NB4 (cell line): ENCODE results near the gene VPS8.

Experiments
- DNase-seq: peaks from one replicate; pipeline ENCODE4 v3.0.0; 2010; ENCODE audit warnings: low read depth
- H3K4me3 ChIP-seq: one replicate; pipeline ENCODE4 v1.5.1; 2011; ENCODE audit warnings: mild to moderate bottlenecking, low read depth, low read length, moderate library complexity
- CTCF ChIP-seq: IDR thresholded peaks from one replicate; pipeline ENCODE4 v1.5.1; 2012; ENCODE audit warnings: low read depth, low read length
- MAX ChIP-seq: IDR thresholded peaks from 2 replicates; pipeline ENCODE4 v1.6.1; 2011; ENCODE audit warnings: low read depth, low read length
- MYC ChIP-seq: IDR thresholded peaks from 2 replicates; pipeline ENCODE4 v1.6.1; 2011; ENCODE audit warnings: low read depth, low read length
- POLR2A ChIP-seq: IDR thresholded peaks from 2 replicates; pipeline ENCODE4 v1.6.1; 2011; ENCODE audit warnings: mild to moderate bottlenecking; ENCODE audit not compliant: insufficient read length; ENCODE audit errors: extremely low read depth

Gene VPS8

GRCh38 chr3:184795522-184796190 is 16.3 kb upstream of the VPS8 start:
- no peak for TF ChIP-seq CTCF
- no peak for TF ChIP-seq MYC
- TF ChIP-seq POLR2A, result no peak
- TF ChIP-seq MAX, result no peak
- no peak for DNase-seq
- no peak overlapping the region for H3K4me3 ChIP-seq

DNA sequence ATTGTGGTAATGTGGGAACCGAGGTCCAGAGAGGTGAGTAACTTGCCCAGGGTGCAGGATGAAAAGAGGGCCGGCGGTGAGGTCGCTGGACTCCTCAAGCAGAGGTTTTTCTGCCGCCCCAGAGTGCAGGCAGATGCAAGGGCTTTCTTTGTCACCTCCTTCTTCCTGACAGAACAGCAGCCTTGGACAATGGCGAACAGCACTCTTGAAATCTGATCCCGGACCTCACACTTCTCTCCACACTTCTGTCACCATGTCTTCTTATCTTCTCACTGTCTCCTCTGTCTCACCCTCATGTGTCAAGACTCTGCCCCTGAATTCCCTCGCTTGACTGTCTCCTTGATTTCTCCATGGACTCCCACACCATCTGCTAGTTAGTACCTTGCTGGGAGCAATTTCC is 15.4 kb upstream of the VPS8 start:
- DNase-seq, result no peak
- no peak overlapping the region for H3K4me3 ChIP-seq
- TF ChIP-seq POLR2A, result no peak
- no peak for TF ChIP-seq MAX
- TF ChIP-seq CTCF, result no peak
- TF ChIP-seq MYC, result no peak

DNA sequence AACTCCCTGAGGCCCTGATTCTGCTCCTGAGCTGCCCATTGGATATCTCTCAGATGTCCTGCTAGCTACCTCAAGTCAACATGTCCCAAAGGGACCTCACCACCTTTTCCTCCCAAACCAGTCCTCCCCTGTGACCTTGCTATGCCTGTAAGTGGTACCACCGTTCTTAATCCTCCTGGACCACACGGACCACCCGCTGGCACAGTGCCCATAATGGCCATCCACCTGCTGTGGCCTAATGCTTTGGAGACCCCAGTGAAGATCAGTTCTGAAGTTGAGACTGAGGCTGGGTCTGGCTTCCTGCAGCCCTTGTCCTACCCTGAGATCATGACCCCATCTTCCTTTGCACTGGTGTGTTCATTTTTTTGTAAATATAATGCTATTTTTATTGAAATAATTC is 15.0 kb upstream of the VPS8 start:
- TF ChIP-seq MAX, result no peak
- TF ChIP-seq MYC, result no peak
- TF ChIP-seq POLR2A, result no peak
- TF ChIP-seq CTCF, result no peak
- no peak for DNase-seq
- no peak overlapping the region for H3K4me3 ChIP-seq

DNA sequence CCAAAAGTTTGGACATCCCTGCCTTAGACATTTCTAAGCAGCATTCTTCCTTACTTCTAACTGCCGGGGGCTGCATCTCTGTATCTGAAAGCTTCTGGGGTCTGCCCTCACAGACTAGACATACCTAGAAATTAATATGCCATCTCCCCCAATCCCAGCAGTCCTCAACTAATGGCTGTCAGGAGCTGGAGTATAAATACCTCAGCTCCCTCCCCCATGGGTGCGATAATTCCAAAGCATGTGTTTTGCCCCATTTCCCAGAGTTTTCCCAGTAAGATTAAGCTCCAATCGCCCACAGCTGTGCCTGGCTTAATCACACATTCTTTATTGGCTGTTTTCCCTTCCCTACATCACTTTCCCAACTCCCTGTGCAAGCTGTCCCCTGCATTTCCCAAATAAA is 13.8 kb upstream of the VPS8 start:
- TF ChIP-seq POLR2A (no peak), CTCF (no peak), MAX (no peak), MYC (no peak)
- H3K4me3 ChIP-seq, result no peak overlapping the region
- no peak for DNase-seq

DNA sequence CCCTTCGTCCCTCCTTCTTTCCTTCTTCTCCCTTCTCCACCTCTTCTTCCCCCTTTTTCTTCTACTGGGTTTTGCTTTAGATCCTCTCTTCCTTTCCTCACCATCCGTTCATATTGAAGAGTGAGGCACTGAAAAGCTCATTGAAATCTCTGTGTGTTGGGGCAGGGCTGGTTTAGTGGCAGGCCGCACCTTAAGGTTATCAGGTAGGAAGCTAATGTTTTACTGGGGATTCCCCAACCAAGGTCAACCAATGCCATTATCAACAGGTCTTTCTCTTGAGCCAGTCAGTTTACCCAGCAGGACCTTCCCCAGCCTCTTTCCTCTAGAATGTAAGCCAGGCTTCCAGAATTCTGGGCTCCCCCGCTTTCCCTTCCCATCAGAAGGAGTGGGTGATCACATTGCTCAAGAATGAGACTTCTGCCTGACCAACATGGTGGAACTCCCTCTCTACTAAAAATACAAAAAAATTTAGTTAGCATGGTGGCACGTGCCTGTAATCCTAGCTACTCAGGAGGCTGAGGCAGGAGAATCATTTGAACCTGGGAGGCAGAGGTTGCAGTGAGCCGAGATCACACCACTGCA is 11.5 kb upstream of the VPS8 start:
- no peak for TF ChIP-seq POLR2A
- no peak for TF ChIP-seq CTCF
- no peak for TF ChIP-seq MAX
- no peak for TF ChIP-seq MYC
- DNase-seq, result no peak
- H3K4me3 ChIP-seq, result no peak overlapping the region
